ACHN (cell line): ENCODE measurements around the gene RACK1.
"Not testable (repeated sequence)": the region's sequence is repeated elsewhere in the genome, so short reads cannot be mapped to it uniquely, and the experiment has no call there.

ENCODE experiments used
- DNase-seq: peaks from one replicate; pipeline ENCODE4 v3.0.0-alpha.2; 2015
- in situ Hi-C: cut with HindIII; loops from 2 replicates; pipeline ENCODE4 v1.10.0; 2017; ENCODE audit warnings: low sequenced_read_pairs, low pct_ligation_motif_present, low pct_unique_long_range_greater_than_20kb

Gene RACK1

DNA sequence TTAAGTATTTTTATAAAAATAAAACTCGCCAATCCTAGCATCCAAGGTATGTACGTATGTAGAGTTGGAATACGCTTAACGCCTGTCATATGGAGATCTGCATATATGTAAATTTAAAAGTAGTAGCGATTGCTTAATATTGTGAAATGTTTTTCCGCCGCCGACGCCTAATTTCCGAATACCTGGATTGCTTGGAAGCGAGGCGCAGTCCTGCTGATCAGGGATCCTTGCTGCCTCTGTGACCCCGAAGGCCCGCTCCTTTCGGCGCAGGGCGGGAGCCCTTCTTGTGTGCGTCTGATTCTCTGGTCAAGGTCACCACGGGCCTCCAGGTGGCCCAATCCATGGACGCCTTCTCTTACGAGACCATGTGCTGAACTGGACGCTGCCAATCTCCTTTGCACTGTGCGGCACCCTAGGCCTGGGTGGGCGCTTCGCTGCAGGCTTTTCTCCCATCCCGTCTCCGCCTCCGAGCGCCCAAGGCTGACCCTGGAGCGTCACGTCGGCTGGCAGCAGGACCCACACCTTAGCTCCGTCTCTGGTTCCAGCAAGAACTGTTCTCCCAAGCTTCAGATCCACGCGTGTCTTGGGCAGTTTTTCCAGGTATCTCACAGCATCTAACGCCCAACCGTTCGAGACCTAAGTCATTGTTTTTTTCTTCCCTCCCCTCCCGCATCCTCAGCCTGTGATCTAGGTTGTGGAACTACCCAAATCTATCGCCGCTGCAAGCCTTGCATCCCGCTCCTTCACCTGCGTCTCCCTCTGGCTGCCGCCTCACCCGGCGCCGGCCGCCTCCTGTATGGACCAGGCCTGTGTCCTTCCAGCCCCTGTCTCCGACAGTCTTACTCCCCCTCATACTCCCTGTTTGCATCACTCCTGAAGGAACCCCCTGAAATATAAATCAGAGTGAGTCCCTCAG, 24.2 kb downstream of the RACK1 start:
- DNase-seq, result no peak
- in situ Hi-C loops, result no loop called here

DNA sequence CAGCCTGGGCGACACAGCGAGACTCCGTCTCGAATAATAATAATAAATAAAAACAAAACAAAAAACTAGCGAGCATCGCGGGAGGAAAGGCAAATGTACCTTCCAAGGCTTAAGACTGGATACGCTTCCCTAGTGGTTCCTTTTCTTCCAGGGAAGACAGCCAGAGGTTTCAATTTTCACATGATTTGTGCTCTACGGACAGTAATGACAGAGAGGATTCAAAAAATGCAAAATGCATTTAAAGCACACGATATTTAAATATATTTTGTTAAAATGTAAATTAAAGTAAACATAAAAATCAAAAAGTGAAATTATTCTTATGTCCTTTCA, 24.9 kb downstream of the RACK1 start:
- no peak for DNase-seq
- in situ Hi-C loops, result no loop called here

DNA sequence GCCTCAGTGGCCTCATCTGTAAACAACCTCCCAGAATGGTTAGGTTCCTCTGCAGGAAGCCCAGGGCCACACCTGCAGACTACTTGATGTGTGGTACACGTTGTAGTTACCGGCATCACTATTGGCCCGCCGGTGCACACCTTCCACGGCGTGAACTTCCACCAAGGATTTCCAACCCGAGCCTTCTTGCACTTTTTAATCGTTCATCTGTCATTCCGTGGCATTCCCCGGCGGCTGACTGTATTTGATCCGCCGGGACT, 26.0 kb downstream of the RACK1 start:
- no peak for DNase-seq
- in situ Hi-C loops, result no loop called here

DNA sequence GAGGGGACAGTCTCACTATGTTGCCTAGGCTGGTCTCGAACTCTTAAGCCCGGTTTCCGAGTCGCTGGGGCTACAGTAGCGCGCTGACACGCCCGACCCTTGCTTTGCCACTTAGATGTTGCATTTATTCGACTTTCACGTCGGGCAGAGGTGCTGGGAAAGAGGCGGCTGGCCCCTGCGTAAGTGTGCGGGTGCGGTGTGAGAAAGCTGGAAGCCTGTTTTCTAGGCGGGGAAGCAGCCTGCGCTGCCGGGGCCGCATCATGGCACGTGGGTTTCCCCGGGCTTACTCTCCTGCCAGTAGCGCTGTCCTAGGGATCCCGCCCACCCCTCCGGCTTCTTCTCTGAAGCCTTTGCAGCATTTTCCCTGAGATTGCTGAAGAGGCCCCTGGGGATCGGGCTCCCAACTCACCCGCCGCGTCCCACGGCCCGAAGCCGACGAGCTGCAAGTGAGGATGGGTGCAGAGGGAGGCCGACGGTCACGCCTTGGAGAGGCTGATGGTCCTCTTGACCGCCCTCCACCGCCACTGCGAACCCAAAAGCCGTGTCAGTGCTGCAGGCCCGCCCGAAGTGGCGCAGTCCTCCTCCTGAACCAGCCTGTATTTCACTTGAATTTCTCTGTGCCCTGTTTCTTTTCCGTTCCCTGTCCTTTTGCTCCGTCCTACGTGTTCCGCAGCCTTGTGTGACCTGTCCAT, 26.4 kb downstream of the RACK1 start:
- DNase-seq, result peak; percentile 62
- in situ Hi-C loops, result no loop called here

DNA sequence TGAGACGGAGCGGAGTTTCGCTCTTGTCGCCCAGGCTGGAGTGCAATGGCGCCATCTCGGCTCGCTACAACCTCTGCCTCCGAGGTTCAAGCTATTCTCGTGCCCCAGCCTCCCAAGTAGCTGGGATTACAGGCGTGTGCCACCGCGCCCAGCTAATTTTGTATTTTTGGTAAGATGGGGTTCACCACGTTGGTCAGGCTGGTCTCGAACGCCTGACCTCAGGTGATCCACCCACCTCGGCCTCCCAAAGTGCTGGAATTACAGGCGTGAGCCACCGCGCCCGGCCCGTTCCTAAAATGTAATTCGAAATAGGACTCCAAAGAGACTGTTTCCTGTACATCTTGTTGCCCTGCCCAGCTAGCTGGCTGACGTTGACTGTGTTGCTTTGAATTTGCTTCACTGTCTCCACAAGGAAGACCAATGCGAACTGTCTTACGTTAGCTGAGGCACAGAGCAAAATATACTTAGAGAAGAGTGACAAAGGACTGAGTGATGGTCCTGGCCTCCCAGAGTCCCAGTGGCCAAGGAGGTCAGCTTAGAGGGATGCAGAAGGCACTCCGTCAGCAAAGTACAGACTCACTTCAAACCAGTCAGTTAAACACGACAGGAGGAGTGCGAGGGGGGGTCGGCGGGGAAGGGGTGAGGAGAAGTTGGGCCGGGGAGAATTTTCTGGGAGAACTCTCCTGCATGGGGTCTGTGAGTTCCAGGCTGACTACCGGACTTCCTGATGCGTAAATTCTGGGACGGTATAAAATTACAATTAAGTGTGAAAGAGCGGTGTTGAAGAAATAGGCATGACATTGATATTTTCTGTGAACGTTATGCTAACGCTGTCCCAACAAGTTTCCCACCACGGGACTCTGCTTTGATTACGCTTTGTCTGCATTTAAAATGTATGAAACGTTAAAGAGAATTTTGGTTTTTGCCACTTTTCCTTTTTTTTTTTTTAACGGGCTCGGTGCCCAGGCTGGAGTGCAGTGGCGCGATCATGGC, 27.4 kb downstream of the RACK1 start:
- peak; percentile 74 for DNase-seq
- in situ Hi-C loops, result no loop called here

DNA sequence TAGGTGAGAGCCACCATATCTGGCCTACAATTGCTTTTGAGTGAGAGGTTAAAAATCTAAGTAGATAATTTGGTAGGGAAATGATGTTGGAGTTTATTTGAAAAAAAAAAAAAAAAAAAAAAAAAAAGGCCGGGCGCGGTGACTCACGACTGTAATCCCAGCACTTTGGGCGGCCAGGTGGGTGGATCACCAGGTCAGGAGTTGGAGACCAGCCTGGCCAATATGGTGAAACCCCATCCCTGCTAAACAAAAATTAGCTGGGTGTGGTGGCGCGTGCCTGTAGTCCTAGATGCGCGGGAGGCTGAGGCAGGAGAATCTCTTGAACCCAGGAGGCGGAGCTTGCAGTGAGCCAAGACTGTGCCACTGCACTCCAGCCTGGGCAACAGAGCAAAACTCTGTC, 29.5 kb downstream of the RACK1 start:
- in situ Hi-C loops, result not testable (repeated sequence)

DNA sequence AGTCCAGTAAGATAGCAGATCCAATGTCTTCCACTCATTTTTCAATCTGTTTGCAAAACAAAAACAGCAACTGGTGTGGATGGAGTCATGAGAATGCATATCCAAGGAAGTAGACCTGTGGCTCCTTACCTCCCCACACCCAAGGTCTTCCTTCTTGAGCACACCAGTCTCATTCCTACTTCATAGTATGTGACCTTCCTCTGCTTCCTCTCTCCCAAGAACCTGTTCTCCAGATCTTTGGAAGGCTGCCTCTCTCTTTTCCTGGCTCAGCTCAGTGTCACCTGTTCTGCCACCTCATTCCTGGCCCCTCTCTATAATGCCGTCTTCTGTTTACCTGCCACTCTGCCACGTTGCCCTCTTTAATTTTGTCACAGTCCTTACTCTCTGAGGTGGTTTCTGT, 30.8 kb downstream of the RACK1 start:
- in situ Hi-C loops, result no loop called here
- no peak for DNase-seq

More for the DNA sequence above, 29.5 kb downstream of the RACK1 start:
- DNase-seq, result not testable (repeated sequence)

DNA sequence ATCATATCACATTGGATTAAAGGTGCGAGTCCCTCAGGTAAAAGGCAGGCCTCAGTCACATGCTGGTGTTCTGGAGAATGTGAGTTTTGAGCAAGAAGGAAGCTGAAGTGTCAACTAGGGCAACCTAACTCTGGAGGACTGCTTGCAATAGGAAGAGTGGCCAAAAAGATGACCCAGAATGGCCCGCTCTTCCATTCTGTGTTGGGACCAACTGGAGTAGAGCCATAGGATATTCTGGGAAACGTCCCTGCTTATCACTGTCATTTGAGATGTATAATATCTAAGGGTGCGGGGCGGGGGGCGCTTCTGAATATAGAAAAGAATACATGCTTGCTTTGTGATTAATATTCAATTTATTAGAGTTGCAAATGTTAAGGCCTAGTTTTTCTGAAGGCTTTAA, 31.6 kb downstream of the RACK1 start:
- in situ Hi-C loops, result no loop called here
- no peak for DNase-seq

DNA sequence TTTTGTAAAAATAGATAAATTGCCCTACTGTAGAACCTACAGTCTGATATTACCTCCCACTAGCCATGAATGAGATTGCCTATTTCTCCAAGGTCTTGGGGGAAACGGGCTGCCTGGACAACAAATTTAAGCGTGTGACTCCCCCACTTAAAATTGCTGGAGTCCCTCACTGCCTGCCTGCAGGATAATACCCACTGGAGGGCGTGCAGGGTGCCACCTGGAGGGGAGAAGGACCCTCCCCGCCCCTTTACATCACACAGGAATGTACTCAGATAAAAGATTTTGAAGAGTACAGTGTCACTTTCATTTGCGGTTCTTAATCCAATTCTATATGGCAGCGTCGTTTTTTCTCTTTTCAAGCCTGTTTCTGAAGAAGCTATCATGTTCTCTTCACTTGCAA, 32.5 kb downstream of the RACK1 start:
- in situ Hi-C loops, result no loop called here
- no peak for DNase-seq

DNA sequence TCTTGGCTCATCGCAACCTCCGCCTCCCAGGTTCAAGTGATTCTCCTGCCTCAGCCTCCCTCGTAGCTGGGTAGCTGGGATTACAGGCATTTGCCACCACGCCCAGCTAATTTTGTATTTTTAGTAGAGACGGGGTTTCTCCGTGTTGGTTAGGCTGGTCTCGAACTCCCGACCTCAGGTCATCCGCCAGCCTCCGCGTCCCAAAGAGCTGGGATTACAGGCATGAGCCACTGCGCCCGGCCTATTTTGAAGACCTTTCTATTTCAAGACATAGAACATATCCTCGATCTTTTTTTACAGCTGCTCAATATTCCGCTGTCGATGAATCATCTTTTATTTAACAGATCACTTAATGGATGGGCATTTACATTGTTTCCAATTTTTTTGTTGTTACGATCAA, 33.0 kb downstream of the RACK1 start:
- DNase-seq, in situ Hi-C loops: not testable (repeated sequence)

DNA sequence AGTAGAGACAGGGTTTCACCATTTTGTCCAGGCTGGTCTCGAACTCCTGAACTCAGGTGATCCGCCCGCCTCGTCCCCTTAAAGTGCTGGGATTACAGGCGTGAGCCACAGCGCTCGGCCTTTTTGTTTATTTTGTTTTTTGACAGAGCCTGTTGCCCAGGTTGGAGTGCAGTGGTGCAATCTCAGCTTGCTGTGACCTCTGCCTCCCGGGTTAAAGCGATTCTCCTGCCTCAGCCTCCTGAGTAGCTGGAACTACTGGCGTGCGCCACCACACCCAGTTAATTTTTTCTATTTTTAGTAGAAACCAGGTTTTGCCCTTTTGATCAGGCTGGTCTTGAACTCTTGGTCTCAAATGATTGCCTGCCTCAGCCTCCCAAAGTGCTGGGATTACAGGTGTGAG, 33.6 kb downstream of the RACK1 start:
- in situ Hi-C loops, DNase-seq: not testable (repeated sequence)

DNA sequence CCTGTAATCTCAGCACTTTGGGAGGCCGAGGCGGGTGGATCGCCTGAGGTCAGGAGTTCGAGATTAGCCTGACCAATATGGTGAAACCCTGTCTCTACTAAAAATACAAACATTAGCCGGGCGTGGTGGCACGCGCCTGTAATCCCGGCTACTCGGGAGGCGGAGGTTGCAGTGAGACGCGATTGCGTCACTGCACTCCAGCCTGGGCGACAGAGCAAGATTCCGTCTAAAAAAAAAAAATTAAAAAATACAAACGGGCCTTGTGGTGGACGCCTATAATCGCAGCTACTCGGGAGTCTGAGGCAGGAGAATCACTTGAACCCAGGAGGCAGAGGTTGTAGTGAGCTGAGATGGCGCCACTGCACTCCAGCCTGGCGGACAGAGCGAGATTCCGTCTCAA, 34.7 kb downstream of the RACK1 start:
- in situ Hi-C loops, DNase-seq: not testable (repeated sequence)

DNA sequence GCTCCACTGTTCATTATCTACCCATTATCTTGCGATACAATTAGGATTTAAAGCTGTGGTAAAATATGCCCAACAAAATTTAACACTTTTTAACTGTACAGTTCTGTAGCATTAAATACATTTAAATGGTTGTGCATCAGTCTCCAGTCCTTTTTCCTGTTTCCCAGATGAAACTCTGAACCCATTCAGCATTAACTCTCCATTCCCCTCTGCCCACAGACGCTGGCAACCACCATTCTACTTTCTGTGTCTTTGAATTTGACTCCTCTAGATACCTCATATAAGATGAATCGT, 35.8 kb downstream of the RACK1 start:
- in situ Hi-C loops, result no loop called here
- no peak for DNase-seq

DNA sequence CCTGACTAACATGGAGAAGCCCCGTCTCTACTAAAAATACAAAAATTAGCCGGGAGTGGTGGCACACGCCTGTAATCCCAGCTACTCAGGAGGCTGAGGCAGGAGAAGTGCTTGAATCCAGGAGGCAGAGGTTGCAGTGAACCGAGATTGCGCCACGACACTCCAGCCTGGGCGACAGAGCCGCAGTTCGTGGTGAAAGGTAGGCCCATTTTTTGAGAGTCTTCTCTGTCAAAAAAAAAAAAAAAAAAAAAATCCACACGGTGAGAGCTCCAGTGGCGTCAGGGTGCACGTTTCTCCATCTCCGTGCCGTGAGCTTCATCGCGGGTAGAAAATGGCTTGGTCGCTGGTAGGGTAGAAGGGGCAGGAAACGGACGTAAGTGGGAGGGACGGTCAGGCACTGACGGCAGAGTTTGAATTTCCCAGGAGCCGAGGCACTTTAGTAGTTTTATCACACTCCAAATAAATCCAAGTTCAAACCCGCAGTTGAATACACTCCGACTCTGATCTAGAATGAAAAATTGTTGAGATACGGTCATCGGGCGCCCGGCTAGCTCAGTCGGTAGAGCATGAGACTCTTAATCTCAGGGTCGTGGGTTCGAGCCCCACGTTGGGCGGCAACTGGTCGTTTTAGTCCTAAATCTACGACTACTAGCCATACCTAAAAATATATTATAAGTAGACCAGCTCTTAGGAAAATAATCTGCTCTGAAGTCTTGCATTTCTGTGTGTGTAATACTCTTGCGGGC, 36.3 kb downstream of the RACK1 start:
- DNase-seq, result peak; percentile 86
- in situ Hi-C loops, result no loop called here

DNA sequence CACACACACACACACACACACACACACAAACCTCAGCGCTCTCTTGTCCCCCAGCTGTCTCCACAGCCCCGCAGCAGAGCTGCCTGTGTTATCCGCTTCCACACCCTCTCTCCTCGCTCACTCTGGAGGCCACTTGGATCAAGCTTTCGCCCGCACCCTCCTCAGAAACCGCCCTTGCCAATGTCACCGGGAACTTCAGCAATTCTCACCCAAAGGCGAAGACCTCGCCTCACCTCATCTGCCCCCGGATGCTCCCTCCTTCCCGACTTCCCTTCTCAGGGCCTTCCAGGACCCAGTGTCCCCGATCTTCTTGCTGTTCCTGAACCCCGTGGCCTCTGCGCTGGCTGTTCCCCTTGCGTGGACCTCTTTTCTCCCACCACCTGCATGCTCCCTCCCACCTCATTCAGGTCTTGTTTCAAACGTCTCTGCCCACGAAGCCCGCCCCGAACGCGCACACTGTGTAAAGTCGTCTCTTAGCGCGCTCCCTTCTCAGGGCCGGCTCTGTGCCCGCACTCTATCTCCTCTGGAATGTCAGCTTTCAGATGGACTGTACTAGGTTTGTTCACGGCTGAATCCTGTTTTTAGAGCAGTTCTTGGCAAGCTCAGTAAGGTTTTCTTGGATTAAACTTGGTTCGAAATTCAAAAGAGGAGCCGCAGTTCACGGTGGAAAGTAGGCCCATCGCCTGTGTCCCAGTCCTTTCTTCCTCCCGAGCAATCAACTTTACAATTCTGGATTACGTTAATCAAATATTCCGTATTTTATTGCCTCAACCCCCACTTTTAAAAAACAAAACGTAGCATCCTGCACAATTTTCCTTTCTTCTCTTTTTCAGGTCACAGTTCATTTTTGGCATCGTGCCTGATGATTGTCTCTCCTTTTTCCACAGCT, 37.7 kb downstream of the RACK1 start:
- DNase-seq, result no peak
- in situ Hi-C loops, result no loop called here

DNA sequence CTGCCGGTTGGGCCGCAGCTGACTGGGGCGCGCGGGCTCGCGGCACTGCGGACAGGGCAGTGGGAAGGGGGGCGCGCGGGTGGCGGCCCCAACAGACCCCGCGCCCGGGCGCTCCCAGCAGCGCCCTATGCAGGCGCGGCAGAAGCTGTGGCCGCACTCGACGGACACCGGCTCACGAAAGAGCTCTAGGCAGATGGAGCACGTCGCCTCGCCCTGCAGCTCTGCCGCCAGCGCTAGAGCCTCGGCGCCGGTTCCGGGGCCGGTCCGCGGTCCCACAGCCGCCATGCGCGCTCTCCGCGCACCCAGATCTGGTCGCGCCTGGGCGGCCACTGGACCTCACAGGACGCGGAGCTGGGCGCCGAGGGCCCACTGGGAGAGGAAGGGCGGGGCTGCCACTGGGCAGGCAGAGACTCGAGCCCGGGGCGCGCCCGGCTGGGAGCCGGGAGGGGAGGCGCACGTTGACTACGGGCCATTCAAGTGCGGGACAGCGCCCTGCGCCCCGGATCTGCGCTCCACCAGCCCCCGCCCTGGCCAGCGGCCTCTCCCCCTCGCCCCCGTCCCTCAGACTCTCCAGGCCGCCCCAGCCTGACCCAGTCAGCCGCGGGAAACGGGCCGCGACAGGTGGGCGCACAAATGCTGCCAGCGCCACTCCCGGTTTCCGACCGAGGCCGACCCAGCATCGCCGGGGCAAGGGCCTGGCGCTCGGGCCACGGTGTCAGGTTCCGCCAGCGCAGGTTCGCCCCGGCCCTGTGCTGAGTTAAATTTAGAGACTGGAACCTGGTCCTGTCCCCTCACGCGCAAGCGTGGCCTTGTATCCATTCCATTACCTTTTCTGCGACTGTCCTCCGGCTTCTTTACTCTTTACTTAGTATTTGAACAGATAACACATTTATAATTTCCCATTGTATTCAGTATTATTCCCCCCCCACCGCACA, 38.6 kb downstream of the RACK1 start, which contains the start of gene TRIM7:
TSS of gene TRIM7 (minus strand) at position 371 of the 935 bp plus-strand sequence. CDS start at position 285, 86 bp downstream.
- DNase-seq, result peak; percentile 64
- in situ Hi-C loops, result no loop called here
